GM19193 (cell line): Measurements from ENCODE around the gene SELENOO.

Experiments used
- POLR2A ChIP-seq: IDR thresholded peaks from 4 replicates; pipeline ENCODE4 v1.6.1; 2011; ENCODE audit not compliant: insufficient read depth, insufficient read length; ENCODE audit errors: extremely low read depth

Gene SELENOO

GRCh38 chr22:50200461-50201190 lies at the start of gene SELENOO:
Gene SELENOO, plus strand, starts transcription at chr22:50201011. Its CDS starts 26 bp downstream, at chr22:50201037.
- peak; percentile 76 for TF ChIP-seq POLR2A

- no peak for TF ChIP-seq POLR2A
Measured at GRCh38 chr22:50151571-50152537, 49.0 kb upstream of the SELENOO start.

DNA sequence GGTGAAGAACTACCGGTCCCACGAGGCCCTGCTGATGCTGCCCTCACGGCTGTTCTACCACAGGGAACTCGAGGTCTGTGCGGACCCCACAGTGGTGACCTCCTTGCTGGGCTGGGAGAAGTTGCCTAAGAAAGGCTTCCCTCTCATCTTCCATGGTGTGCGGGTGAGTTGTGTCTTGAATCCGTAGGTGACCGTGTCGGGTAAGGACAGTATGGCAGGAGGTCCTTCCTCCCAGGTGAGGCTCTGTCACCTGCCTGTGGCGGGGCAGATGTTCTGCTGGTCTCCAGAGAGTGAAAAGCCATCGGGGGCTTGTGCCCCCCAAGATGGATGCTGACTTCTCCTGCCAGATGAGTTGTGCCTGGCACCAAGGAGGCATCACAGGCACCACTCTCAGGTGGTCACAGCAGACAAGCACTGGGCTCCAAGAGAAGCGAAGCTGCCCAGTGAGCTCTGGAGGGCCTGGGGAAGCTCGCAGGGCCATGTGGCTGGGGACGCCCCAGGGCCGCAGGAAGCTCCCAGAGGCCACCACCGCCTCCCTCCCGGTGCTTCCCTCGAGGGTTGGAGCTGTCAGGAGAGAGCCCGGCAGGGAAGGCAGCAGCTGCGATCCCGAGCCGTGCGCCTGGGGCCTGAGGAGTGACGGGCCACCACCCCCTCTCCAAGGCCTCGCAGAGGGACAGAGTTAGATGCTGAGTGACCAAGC lies 47.6 kb upstream of the SELENOO start:
- no peak for TF ChIP-seq POLR2A

GRCh38 chr22:50153756-50154140 lies 47.1 kb upstream of the SELENOO start:
- no peak for TF ChIP-seq POLR2A

DNA sequence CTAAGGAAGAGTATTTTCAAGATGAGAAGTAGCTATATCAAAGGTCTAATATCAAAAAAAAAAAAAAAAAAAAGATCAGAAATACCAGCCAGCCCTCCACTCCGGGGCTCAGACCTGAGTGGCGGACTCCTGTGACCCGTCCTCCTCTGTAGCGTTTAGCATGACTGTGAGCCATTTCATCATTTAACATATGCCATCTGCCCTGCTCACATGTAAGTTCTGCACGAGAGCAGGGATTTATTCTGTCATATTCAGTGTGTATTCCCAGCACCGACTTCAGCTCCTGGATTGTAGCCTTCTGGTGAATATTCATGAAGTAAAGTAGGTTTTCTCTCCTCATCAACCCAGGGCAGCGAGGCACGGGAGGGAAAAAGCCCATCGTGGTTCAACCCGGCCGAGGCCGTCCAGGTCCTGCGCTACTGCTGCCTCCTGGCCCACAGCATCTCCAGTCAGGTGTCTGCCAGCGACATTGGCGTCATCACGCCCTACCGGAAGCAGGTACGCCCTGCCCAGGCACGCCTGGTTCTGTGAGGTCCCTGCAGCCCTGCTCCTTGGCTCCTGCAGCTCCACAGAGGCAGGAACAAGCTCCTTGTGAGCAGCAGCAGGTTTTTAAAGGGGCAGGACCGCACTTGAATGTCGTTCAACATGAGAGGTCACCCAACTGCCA lies 43.0 kb upstream of the SELENOO start:
- no peak for TF ChIP-seq POLR2A

- TF ChIP-seq POLR2A = no peak
Measured at GRCh38 chr22:50160947-50161346, 39.9 kb upstream of the SELENOO start.

GRCh38 chr22:50161508-50162390 lies 39.1 kb upstream of the SELENOO start:
- no peak for TF ChIP-seq POLR2A

DNA sequence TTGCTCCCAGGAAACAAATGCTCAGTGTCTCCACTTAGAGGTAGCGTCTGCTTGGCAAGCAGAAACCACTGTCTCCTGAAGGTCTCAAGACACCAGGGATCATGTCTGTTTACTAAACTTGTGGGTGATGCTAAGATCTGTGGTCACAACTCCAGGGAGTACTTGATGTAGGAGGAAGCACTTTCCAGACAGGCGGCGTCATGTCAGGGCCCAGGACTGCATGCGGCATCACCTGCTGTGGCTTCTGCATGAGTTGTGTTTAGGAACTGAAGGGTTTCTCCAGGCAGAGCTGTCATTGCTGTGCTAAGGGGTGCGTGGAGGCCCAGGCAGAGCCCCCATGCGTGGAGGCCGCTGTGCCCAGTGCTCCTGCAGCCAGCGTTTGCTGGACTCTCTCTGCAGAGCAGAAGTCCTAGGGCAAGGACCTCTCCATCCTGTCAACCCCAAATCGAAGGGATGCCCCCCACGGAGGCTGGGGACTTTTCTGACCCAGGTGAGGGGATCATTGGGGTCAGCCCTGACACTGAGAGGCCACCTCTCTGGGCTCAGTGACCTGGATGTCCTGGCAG lies 38.3 kb upstream of the SELENOO start:
- no peak for TF ChIP-seq POLR2A

DNA sequence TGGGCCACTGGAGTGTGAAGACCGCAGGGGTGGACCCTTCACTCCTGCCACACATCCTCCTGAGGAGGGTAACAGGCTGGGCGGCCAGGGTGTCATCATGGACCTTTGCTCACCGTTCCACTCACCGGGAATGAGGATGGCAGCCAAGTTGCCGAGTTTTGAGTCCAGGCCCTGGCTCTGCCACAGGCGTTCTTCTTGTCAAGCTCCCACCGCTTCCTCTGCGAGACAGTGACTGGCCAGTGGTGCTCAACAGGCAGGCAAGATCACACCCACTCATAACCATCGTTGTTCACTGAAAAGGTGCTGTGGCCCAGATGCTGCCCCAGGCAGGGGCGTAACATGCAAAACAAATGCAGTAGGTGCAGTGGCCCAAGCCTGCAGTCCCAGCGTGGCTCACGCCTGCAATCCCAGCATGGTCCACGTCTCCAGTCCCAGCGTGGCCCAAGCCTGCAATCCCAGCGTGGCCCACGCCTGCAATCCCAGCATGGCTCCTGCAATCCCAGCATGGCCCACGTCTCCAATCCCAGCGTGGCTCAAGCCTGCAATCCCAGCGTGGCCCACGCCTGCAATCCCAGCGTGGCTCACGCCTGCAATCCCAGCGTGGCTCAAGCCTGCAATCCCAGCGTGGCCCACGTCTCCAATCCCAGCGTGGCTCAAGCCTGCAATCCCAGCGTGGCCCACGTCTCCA lies 35.2 kb upstream of the SELENOO start:
- no peak for TF ChIP-seq POLR2A

- TF ChIP-seq POLR2A = no peak
Measured at GRCh38 chr22:50167689-50168489, 32.9 kb upstream of the SELENOO start.

DNA sequence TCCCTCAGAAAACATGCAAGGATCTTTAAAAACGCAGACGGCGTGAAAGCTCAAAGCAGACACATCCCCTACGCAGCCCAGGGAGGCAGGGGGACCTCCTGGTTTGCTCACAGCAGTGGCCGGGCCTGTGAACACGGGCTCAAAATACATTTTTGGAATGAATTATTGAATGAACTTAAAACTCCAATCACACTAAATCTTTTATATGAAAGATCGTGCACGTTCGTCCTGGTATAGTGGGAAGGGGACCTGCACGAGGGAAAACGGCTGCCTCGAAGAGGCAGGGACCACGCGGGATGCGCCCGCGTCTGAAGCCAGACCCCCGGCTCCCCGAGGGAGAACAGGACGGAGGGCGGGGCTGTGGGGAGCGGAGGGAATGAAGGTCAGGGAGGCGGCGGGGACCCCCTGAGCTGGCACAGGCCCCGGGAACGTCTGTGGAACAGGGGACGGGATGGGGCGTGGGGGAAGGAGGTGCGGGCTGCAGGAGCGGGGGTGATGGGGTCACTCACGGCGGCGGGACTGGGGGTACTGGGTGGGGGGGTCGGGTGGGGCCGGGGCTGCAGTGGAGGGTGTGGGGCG lies 31.5 kb upstream of the SELENOO start:
- no peak for TF ChIP-seq POLR2A

DNA sequence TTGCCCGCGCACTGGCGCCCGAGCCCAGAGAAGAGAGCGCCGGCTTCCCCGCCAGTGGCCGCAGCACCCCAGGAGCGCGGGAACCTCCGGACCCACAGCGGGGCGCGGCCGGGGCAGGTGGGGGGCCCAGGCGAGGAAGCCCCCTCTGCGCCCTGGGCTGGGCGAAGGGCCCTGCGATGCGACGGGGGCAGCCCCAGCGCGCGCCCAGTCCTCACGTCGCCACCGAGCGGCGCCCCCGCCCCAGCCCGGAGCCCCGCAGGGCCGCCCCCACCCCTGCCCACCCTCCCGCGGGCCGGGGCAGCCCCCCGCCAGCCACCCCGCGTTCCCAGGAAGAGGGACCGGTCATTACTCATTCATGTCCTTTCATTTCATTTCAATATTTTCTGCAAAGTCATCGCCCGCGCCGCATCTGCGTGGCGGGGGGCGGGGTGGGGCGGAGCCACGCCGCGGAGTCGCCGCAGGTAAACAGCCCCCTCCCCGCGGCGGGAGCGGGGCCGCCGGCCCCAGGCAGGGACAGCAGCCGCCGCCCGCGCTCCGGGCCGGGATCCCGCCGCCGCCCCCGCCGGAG lies 31.0 kb upstream of the SELENOO start:
- no peak for TF ChIP-seq POLR2A
